Measurements from ENCODE around the gene LCMT1. TPM values are rescaled to one million over a fixed set of nuclear protein-coding genes. Genes with fewer than 3 reads are reported as not detected.
A peak's percentile ranks its signal among the peaks of the same experiment; 100 is the strongest.
"Not testable (repeated sequence)": the region's sequence is repeated elsewhere in the genome, so short reads cannot be mapped to it uniquely, and the experiment has no call there.

The LCMT1 gene
- 72.3 TPM for polyA plus RNA-seq
- long read RNA-seq, donor 1, transcript LCMT1-203 (11 exons, 1,368 nt) = minor isoform, 11 of 31 reads
- long read RNA-seq, donor 1, transcript LCMT1-209 (2 exons, 517 nt) = major isoform, 20 of 31 reads
- long read RNA-seq, donor 1, partial matches to known transcripts = 0 of 31 reads
- long read RNA-seq, donor 1, other reads (novel, unspliced or antisense) = 0 of 31 reads
- long read RNA-seq, donor 2, transcript LCMT1-209 (2 exons, 517 nt) = minor isoform, 15 of 49 reads
- long read RNA-seq, donor 2, transcript LCMT1-203 (11 exons, 1,368 nt) = major isoform, 20 of 49 reads
- long read RNA-seq, donor 2, partial matches to known transcripts = 11 of 49 reads
- long read RNA-seq, donor 2, other reads (novel, unspliced or antisense) = 0 of 49 reads
- long read RNA-seq, donor 3 = 0 reads
- long read RNA-seq, donor 4, transcript LCMT1-203 (11 exons, 1,368 nt) = major isoform, 5 of 10 reads
- long read RNA-seq, donor 4, transcript LCMT1-209 (2 exons, 517 nt) = major isoform, 5 of 10 reads
- long read RNA-seq, donor 4, partial matches to known transcripts = 0 of 10 reads
- long read RNA-seq, donor 4, other reads (novel, unspliced or antisense) = 0 of 10 reads
- long read RNA-seq, donor 5, transcript LCMT1-203 (11 exons, 1,368 nt) = minor isoform, 7 of 29 reads
- long read RNA-seq, donor 5, transcript LCMT1-209 (2 exons, 517 nt) = major isoform, 16 of 29 reads
- long read RNA-seq, donor 5, partial matches to known transcripts = 6 of 29 reads
- long read RNA-seq, donor 5, other reads (novel, unspliced or antisense) = 0 of 29 reads
- long read RNA-seq, donor 6, transcript LCMT1-209 (2 exons, 517 nt) = major isoform, 22 of 57 reads
- long read RNA-seq, donor 6, transcript LCMT1-203 (11 exons, 1,368 nt) = major isoform, 22 of 57 reads
- long read RNA-seq, donor 6, partial matches to known transcripts = 10 of 57 reads
- long read RNA-seq, donor 6, other reads (novel, unspliced or antisense) = 0 of 57 reads
- long read RNA-seq, donor 7, transcript LCMT1-209 (2 exons, 517 nt) = major isoform, 10 of 26 reads
- long read RNA-seq, donor 7, transcript LCMT1-203 (11 exons, 1,368 nt) = minor isoform, 9 of 26 reads
- long read RNA-seq, donor 7, partial matches to known transcripts = 6 of 26 reads
- long read RNA-seq, donor 7, other reads (novel, unspliced or antisense) = 0 of 26 reads
- long read RNA-seq, donor 8, transcript LCMT1-209 (2 exons, 517 nt) = major isoform, 41 of 86 reads
- long read RNA-seq, donor 8, transcript LCMT1-203 (11 exons, 1,368 nt) = minor isoform, 19 of 86 reads
- long read RNA-seq, donor 8, partial matches to known transcripts = 20 of 86 reads
- long read RNA-seq, donor 8, other reads (novel, unspliced or antisense) = 0 of 86 reads
- long read RNA-seq, donor 9, transcript LCMT1-209 (2 exons, 517 nt) = minor isoform, 24 of 71 reads
- long read RNA-seq, donor 9, transcript LCMT1-203 (11 exons, 1,368 nt) = major isoform, 28 of 71 reads
- long read RNA-seq, donor 9, partial matches to known transcripts = 19 of 71 reads
- long read RNA-seq, donor 9, other reads (novel, unspliced or antisense) = 0 of 71 reads
- long read RNA-seq, donor 10, transcript LCMT1-209 (2 exons, 517 nt) = minor isoform, 14 of 52 reads
- long read RNA-seq, donor 10, transcript LCMT1-203 (11 exons, 1,368 nt) = major isoform, 20 of 52 reads
- long read RNA-seq, donor 10, transcript LCMT1-202 (9 exons, 989 nt) = minor isoform, 5 of 52 reads
- long read RNA-seq, donor 10, partial matches to known transcripts = 12 of 52 reads
- long read RNA-seq, donor 10, other reads (novel, unspliced or antisense) = 0 of 52 reads
- long read RNA-seq, donor 11, transcript LCMT1-203 (11 exons, 1,368 nt) = major isoform, 15 of 38 reads
- long read RNA-seq, donor 11, transcript LCMT1-209 (2 exons, 517 nt) = minor isoform, 11 of 38 reads
- long read RNA-seq, donor 11, partial matches to known transcripts = 7 of 38 reads
- long read RNA-seq, donor 11, other reads (novel, unspliced or antisense) = 5 of 38 reads

- H3K36me3 ChIP-seq (ENCODE audit: control insufficient read depth, insufficient read depth, low read length) = peaks cover 4% of the 10 kb centered on the region
- WGBS (ENCODE audit: insufficient coverage, low lambda C conversion rate) = no CpG with 5 or more reads among the region's 55 CpGs
- H3K4me1 ChIP-seq (ENCODE audit: control insufficient read depth, insufficient read depth, low read length) = peaks cover 18% of the 10 kb centered on the region
- peak within 1 kb of the TSS; percentile 95 for H3K27ac ChIP-seq (ENCODE audit: low read length)
- no peaks in the 10 kb centered on the region for H3K9me3 ChIP-seq (ENCODE audit: control insufficient read depth, low read depth, low read length)
- peak within 1 kb of the TSS; percentile 75 for H3K4me3 ChIP-seq (ENCODE audit: low read length)
- no peaks in the 10 kb centered on the region for H3K27me3 ChIP-seq (ENCODE audit: control insufficient read depth, insufficient read depth, low read length)
- peak; percentile 98 to 100 for DNase-seq
Measured at GRCh38 chr16:25111403-25112166, at the start of gene LCMT1. Gene LCMT1, plus strand, starts transcription at chr16:25111742. Its CDS starts 142 bp downstream, at chr16:25111884.

- Histone ChIP-seq H3K36me3 (ENCODE audit: control insufficient read depth, insufficient read depth, low read length) (no peaks in the 10 kb centered on the region), H3K27me3 (ENCODE audit: control insufficient read depth, insufficient read depth, low read length) (no peaks in the 10 kb centered on the region), H3K4me3 (ENCODE audit: low read length) (no peak overlapping the region), H3K27ac (ENCODE audit: low read length) (no peak overlapping the region), H3K4me1 (ENCODE audit: control insufficient read depth, insufficient read depth, low read length) (no peaks in the 10 kb centered on the region), H3K9me3 (ENCODE audit: control insufficient read depth, low read depth, low read length) (no peaks in the 10 kb centered on the region)
- WGBS (ENCODE audit: insufficient coverage, low lambda C conversion rate) = 20% methylated on average over 1 of the region's 3 CpGs
- DNase-seq = no peak
Measured at GRCh38 chr16:25063102-25063501, 48.4 kb upstream of the LCMT1 start.

GRCh38 chr16:25063865-25064264 is 47.7 kb upstream of the LCMT1 start:
- Histone ChIP-seq H3K4me3 (ENCODE audit: low read length) (no peak overlapping the region), H3K9me3 (ENCODE audit: control insufficient read depth, low read depth, low read length) (no peaks in the 10 kb centered on the region), H3K27me3 (ENCODE audit: control insufficient read depth, insufficient read depth, low read length) (no peaks in the 10 kb centered on the region), H3K36me3 (ENCODE audit: control insufficient read depth, insufficient read depth, low read length) (no peaks in the 10 kb centered on the region), H3K4me1 (ENCODE audit: control insufficient read depth, insufficient read depth, low read length) (no peaks in the 10 kb centered on the region), H3K27ac (ENCODE audit: low read length) (no peak overlapping the region)
- DNase-seq = no peak
- 60% methylated on average over 1 of the region's 6 CpGs for WGBS (ENCODE audit: insufficient coverage, low lambda C conversion rate)

DNA sequence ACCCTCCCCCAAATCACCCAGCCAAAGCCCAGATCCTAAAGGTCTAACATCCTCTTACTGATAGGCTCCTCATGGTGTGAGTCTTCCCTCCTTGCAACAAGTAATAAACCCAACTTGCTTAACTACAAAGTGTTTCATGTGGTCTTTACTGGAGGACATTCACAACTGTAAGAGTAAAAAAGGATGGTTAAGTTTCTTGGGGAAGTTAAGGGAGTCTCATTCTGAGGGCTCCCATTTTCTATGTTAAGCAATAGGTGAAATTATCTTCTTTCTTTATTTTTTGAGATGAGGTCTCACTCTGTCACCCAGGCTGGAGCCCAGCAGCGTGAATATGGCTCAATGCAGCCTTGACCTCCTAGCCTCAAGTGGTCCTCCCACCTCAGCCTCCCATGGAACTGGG is 47.3 kb upstream of the LCMT1 start:
- not testable (repeated sequence) for H3K9me3 ChIP-seq (ENCODE audit: control insufficient read depth, low read depth, low read length); DNase-seq; H3K27ac ChIP-seq (ENCODE audit: low read length); H3K4me3 ChIP-seq (ENCODE audit: low read length); H3K4me1 ChIP-seq (ENCODE audit: control insufficient read depth, insufficient read depth, low read length); H3K27me3 ChIP-seq (ENCODE audit: control insufficient read depth, insufficient read depth, low read length); H3K36me3 ChIP-seq (ENCODE audit: control insufficient read depth, insufficient read depth, low read length)
- WGBS (ENCODE audit: insufficient coverage, low lambda C conversion rate) = no CpG with 5 or more reads among the region's 1 CpG

DNA sequence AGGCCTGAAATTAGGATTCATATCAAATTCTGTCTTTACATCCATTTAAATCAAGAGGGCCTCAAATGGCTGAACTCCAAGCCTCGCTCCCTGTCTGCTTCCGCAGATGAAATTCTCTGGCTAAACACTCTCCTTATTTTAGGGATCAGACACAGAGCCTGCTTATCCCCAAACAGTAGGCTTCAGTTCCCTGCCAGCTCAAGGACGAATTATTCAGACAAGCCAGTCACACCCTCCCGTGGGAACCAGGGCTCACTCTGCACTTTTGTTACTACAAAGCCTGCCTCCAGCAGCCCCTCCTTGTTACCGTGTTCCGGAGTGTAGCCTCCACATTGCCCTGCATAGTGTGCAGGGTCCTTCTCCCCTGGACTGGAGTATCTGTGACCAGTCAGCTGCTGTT is 46.6 kb upstream of the LCMT1 start:
- Histone ChIP-seq H3K4me3 (ENCODE audit: low read length) (no peak overlapping the region), H3K27me3 (ENCODE audit: control insufficient read depth, insufficient read depth, low read length) (no peaks in the 10 kb centered on the region), H3K36me3 (ENCODE audit: control insufficient read depth, insufficient read depth, low read length) (no peaks in the 10 kb centered on the region), H3K9me3 (ENCODE audit: control insufficient read depth, low read depth, low read length) (no peaks in the 10 kb centered on the region), H3K4me1 (ENCODE audit: control insufficient read depth, insufficient read depth, low read length) (no peaks in the 10 kb centered on the region), H3K27ac (ENCODE audit: low read length) (no peak overlapping the region)
- 100% methylated on average over 1 of the region's 6 CpGs for WGBS (ENCODE audit: insufficient coverage, low lambda C conversion rate)
- DNase-seq = peak in 1 of 2 donors; percentile 22

DNA sequence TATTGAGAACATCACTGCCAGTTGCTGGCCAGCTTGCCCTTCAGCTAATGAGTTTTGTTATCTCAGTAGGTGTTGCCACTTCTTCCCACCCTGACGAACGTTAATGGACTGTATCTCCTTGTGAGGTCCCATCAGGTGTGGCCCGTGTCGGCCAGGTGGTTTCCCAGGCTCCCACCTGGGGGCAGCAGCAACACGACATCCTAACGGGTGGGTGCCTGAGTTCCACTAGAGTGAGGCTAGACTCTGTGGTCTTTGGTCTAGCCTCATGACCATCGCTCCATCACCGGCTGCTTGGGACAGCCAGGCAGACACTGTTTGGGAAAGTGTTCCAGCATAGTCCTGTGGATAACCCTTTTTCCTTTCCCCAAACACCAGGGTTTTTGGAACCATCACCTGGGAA is 45.6 kb upstream of the LCMT1 start:
- Histone ChIP-seq H3K27me3 (ENCODE audit: control insufficient read depth, insufficient read depth, low read length) (no peaks in the 10 kb centered on the region), H3K9me3 (ENCODE audit: control insufficient read depth, low read depth, low read length) (no peaks in the 10 kb centered on the region), H3K4me1 (ENCODE audit: control insufficient read depth, insufficient read depth, low read length) (no peaks in the 10 kb centered on the region), H3K4me3 (ENCODE audit: low read length) (no peak overlapping the region), H3K27ac (ENCODE audit: low read length) (no peak overlapping the region), H3K36me3 (ENCODE audit: control insufficient read depth, insufficient read depth, low read length) (no peaks in the 10 kb centered on the region)
- DNase-seq = peak; percentile 37 to 46
- WGBS (ENCODE audit: insufficient coverage, low lambda C conversion rate) = no CpG with 5 or more reads among the region's 8 CpGs

- DNase-seq = no peak
- H3K36me3 ChIP-seq (ENCODE audit: control insufficient read depth, insufficient read depth, low read length) = no peaks in the 10 kb centered on the region
- H3K27me3 ChIP-seq (ENCODE audit: control insufficient read depth, insufficient read depth, low read length) = no peaks in the 10 kb centered on the region
- WGBS (ENCODE audit: insufficient coverage, low lambda C conversion rate) = no CpG with 5 or more reads among the region's 16 CpGs
- H3K4me3 ChIP-seq (ENCODE audit: low read length) = peak overlapping the region; percentile 59
- H3K9me3 ChIP-seq (ENCODE audit: control insufficient read depth, low read depth, low read length) = no peaks in the 10 kb centered on the region
- H3K27ac ChIP-seq (ENCODE audit: low read length) = peak overlapping the region; percentile 69
- H3K4me1 ChIP-seq (ENCODE audit: control insufficient read depth, insufficient read depth, low read length) = no peaks in the 10 kb centered on the region
Measured at GRCh38 chr16:25066426-25066746, 45.2 kb upstream of the LCMT1 start.

- Histone ChIP-seq H3K27ac (ENCODE audit: low read length) (peak overlapping the region; percentile 91), H3K36me3 (ENCODE audit: control insufficient read depth, insufficient read depth, low read length) (no peaks in the 10 kb centered on the region)
- WGBS (ENCODE audit: insufficient coverage, low lambda C conversion rate) = no CpG with 5 or more reads among the region's 63 CpGs
Measured at GRCh38 chr16:25066747-25067631, 44.6 kb upstream of the LCMT1 start.

More at GRCh38 chr16:25066747-25067631, 44.6 kb upstream of the LCMT1 start:
- H3K4me3 ChIP-seq (ENCODE audit: low read length) = peak overlapping the region; percentile 59
- H3K4me1 ChIP-seq (ENCODE audit: control insufficient read depth, insufficient read depth, low read length) = no peaks in the 10 kb centered on the region
- H3K27me3 ChIP-seq (ENCODE audit: control insufficient read depth, insufficient read depth, low read length) = no peaks in the 10 kb centered on the region
- H3K9me3 ChIP-seq (ENCODE audit: control insufficient read depth, low read depth, low read length) = no peaks in the 10 kb centered on the region
- peak; percentile 77 to 84 for DNase-seq
